Forelimb muscle (tissue), 1 donor: ENCODE data around the gene SP3. TPM values are rescaled to one million over a fixed set of nuclear protein-coding genes. Genes with fewer than 3 reads are reported as not detected.

Experiments used
- DNase-seq: peaks from one replicate; pipeline ENCODE4 v3.0.0-alpha.2; 2013; ENCODE audit warnings: low read depth
- polyA plus RNA-seq: library from polyadenylated mRNA; unstranded; fragments of 120-200 nt; gene quantifications from one replicate; pipeline ENCODE4 v1.2.1, GENCODE V29; 2013; ENCODE audit not compliant: insufficient read length

SP3 gene
- polyA plus RNA-seq, 1 donor = 66.0 TPM

- DNase-seq = no peak
Measured at GRCh38 chr2:173858291-173858731, 106.9 kb downstream of the SP3 start.
